AG08395 (cell line): Measurements from ENCODE around the gene C2orf80.
"Not testable (repeated sequence)": the region's sequence is repeated elsewhere in the genome, so short reads cannot be mapped to it uniquely, and the experiment has no call there.

Experiments
- DNase-seq: peaks from one replicate; pipeline ENCODE4 v3.0.0; 2012; ENCODE audit warnings: mixed read lengths, low spot score

C2orf80 gene

GRCh38 chr2:208135794-208136715 is 53.8 kb downstream of the C2orf80 start:
- DNase-seq: no peak

GRCh38 chr2:208134928-208135586 is 54.8 kb downstream of the C2orf80 start:
- DNase-seq: no peak

- DNase-seq: no peak
Observed at GRCh38 chr2:208130712-208131110, 59.1 kb downstream of the C2orf80 start.

- DNase-seq: no peak
Observed at GRCh38 chr2:208129744-208130711, 59.8 kb downstream of the C2orf80 start, which contains the start of gene CRYGC. CRYGC (minus strand) TSS chr2:208129828; CDS start chr2:208129792, 36 bp downstream.

- no peak for DNase-seq
Observed at GRCh38 chr2:208128136-208128535, 61.7 kb downstream of the C2orf80 start.

- DNase-seq: no peak
Observed at GRCh38 chr2:208127090-208127489, 62.7 kb downstream of the C2orf80 start.

- DNase-seq: no peak
Observed at GRCh38 chr2:208125251-208125650, 64.6 kb downstream of the C2orf80 start.

- DNase-seq: not testable (repeated sequence)
Observed at GRCh38 chr2:208124013-208124715, 65.7 kb downstream of the C2orf80 start, which contains the start of gene CRYGD. CRYGD (minus strand) TSS chr2:208124524; CDS start chr2:208124473, 51 bp downstream.

GRCh38 chr2:208122248-208122647 is 67.6 kb downstream of the C2orf80 start:
- DNase-seq: no peak

GRCh38 chr2:208118918-208119317 is 70.9 kb downstream of the C2orf80 start:
- DNase-seq: no peak

GRCh38 chr2:208117390-208117789 is 72.4 kb downstream of the C2orf80 start:
- DNase-seq: not testable (repeated sequence)
